Ovary (tissue), 9 donors: ENCODE results near the gene CDKAL1. TPM values are rescaled to one million over a fixed set of nuclear protein-coding genes. Genes with fewer than 3 reads are reported as not detected.

Experiments used
- DNase-seq, 5 donors: peaks; one replicate each; pipeline ENCODE4 v3.0.0-alpha.2; 2019 to 2020
- H3K27ac ChIP-seq, 2 donors: fragments of 200-600 bp; one replicate each; pipeline versions ENCODE4 v1.5.1 to v1.8.0; 2019 to 2022
- H3K27me3 ChIP-seq: fragments of 200-600 bp; one replicate; pipeline ENCODE4 v1.8.0; 2022
- H3K36me3 ChIP-seq: fragments of 200-600 bp; sonication (generic); one replicate; pipeline ENCODE4 v1.5.1; 2019
- H3K4me1 ChIP-seq: one replicate; pipeline ENCODE4 v1.8.1; 2013; ENCODE audit warnings: mild to moderate bottlenecking, moderate library complexity; ENCODE audit not compliant: insufficient read depth
- H3K4me3 ChIP-seq: fragments of 200-600 bp; sonication (generic); one replicate; pipeline ENCODE4 v1.5.1; 2017
- H3K9me3 ChIP-seq, 2 donors: fragments of 200-600 bp in 1 of 2; sonication (generic) in 1 of 2; one replicate each; pipeline versions ENCODE4 v1.5.1 to v1.8.1; 2013 to 2019; ENCODE audit warnings: mild to moderate bottlenecking in 1 of 2, moderate library complexity in 1 of 2
- CTCF ChIP-seq, 3 donors: fragments of 450-650 bp in 2 of 3; fragments of 200-600 bp in 1 of 3; IDR thresholded peaks; one replicate each; pipeline versions ENCODE4 v1.5.1 to v1.8.0; 2016 to 2022; ENCODE audit warnings: antibody characterized with exemption in 3 of 3, mild to moderate bottlenecking in 1 of 3
- EP300 ChIP-seq: sonication (generic); formaldehyde crosslinking; IDR thresholded peaks from one replicate; pipeline ENCODE4 v1.6.1; 2017; ENCODE audit warnings: antibody characterized with exemption
- POLR2A ChIP-seq: fragments of 450-650 bp; IDR thresholded peaks from one replicate; pipeline ENCODE4 v1.6.1; 2017; ENCODE audit warnings: antibody characterized with exemption, mild to moderate bottlenecking, moderate library complexity
- WGBS, 3 donors: extraction: QIAGEN DNeasy Blood & Tissue Kit in 1 of 3; methylation state at CpG; one replicate each; pipeline versions ENCODE4 v1.1.5 to v1.1.7; 2013 to 2017; 5-methylcytosine and 5-hydroxymethylcytosine counted together
- intact Hi-C, 4 donors: fragments of 100-400 bp; cut with DNase I; formaldehyde crosslinking; loops; one replicate each; pipeline versions ENCODE4 v1.11.0 to v1.15.1; 2022 to 2023
- polyA plus RNA-seq, 2 donors: library from polyadenylated mRNA; stranded (reverse); fragments of 200-250 nt in 1 of 2; fragments of 350-450 nt in 1 of 2; fragmentation: Illumina TruSeq in 1 of 2; extraction: RNeasy Lipid Tissue Mini Kit (QIAGEN cat#74804) in 1 of 2; gene quantifications; one replicate each; pipeline ENCODE4 v1.2.3, GENCODE V29; 2013 to 2014
- total RNA-seq, 7 donors: library from RNA; depleted of rRNA in 2 of 7; stranded (reverse); fragments of >200 nt in 2 of 7; fragmentation: NEBNext Ultra II Directional in 3 of 7; extraction: Animal tissue kit (Norgen Biotek cat#: 25700) in 3 of 7; gene quantifications; one replicate each; pipeline versions ENCODE4 v1.1.0 to v1.2.4, GENCODE V29; 2016 to 2023
- donor health status: DM: no; HTN: no; CAD: no; lungs with moderate emphysema.
- donor health status: DM: no; HTN: no; CAD: no.
- donor health status: Bipolar disorder and iron deficiency.
- donor health status: DM: yes; HTN: yes; CAD: no.
- donor health status: DM: no; HTN: no; CAD: no.
- donor health status: DM: yes; HTN: yes; CAD: no.

The CDKAL1 gene
- total and polyA plus RNA-seq, 9 donors, result 6.8 to 21.3 (median 18.9) TPM

GRCh38 chr6:20712011-20712410 lies 177.8 kb downstream of the CDKAL1 start:
- DNase-seq, result no peak
- Histone ChIP-seq H3K9me3 (no peaks in the 10 kb centered on the region), H3K27ac (no peak overlapping the region), H3K4me3 (no peak overlapping the region), H3K27me3 (no peaks in the 10 kb centered on the region), H3K36me3 (no peaks in the 10 kb centered on the region), H3K4me1 (no peaks in the 10 kb centered on the region)
- WGBS, 3 donors, result 68 to 80% (median 72%) methylated on average over 2 of the region's 2 CpGs
- TF ChIP-seq POLR2A, result no peak
- no peak for TF ChIP-seq EP300
- TF ChIP-seq CTCF (IDR thresholded peaks at IDR 0.05), result no peak
- intact Hi-C loops, result no loop called here

- Histone ChIP-seq H3K4me1 (no peaks in the 10 kb centered on the region), H3K9me3 (no peaks in the 10 kb centered on the region), H3K4me3 (no peak overlapping the region), H3K27me3 (no peaks in the 10 kb centered on the region), H3K27ac (no peak overlapping the region), H3K36me3 (no peaks in the 10 kb centered on the region)
- 61 to 66% (median 61%) methylated on average over 3 of the region's 3 CpGs for WGBS, 3 donors
- TF ChIP-seq POLR2A, result no peak
- TF ChIP-seq CTCF (IDR thresholded peaks at IDR 0.05), result no peak
- TF ChIP-seq EP300, result no peak
- intact Hi-C loops, result no loop called here
- DNase-seq, result no peak
Observed at GRCh38 chr6:20715135-20715806, 181.0 kb downstream of the CDKAL1 start.

GRCh38 chr6:20716865-20717264 lies 182.6 kb downstream of the CDKAL1 start:
- H3K27me3 ChIP-seq, result no peaks in the 10 kb centered on the region
- WGBS, 3 donors, result 66 to 93% (median 84%) methylated on average over 1 of the region's 1 CpG
- no peaks in the 10 kb centered on the region for H3K4me1 ChIP-seq
- H3K27ac ChIP-seq, result no peak overlapping the region
- H3K36me3 ChIP-seq, result no peaks in the 10 kb centered on the region
- TF ChIP-seq POLR2A (no peak), EP300 (no peak), CTCF (IDR thresholded peaks at IDR 0.05) (no peak)
- no peak for DNase-seq
- intact Hi-C loops, result no loop called here
- no peaks in the 10 kb centered on the region for H3K9me3 ChIP-seq
- no peak overlapping the region for H3K4me3 ChIP-seq

- no peak for TF ChIP-seq POLR2A
- H3K9me3 ChIP-seq, result no peaks in the 10 kb centered on the region
- no peak overlapping the region for H3K27ac ChIP-seq
- H3K4me1 ChIP-seq, result no peaks in the 10 kb centered on the region
- no peaks in the 10 kb centered on the region for H3K36me3 ChIP-seq
- intact Hi-C loops, result no loop called here
- no peaks in the 10 kb centered on the region for H3K27me3 ChIP-seq
- DNase-seq, result no peak
- H3K4me3 ChIP-seq, result no peak overlapping the region
Observed at GRCh38 chr6:20717743-20718142, 183.5 kb downstream of the CDKAL1 start.

GRCh38 chr6:20718705-20719653 lies 184.7 kb downstream of the CDKAL1 start:
- no peak overlapping the region for H3K4me3 ChIP-seq
- no peaks in the 10 kb centered on the region for H3K36me3 ChIP-seq
- H3K27ac ChIP-seq, result no peak overlapping the region
- no peaks in the 10 kb centered on the region for H3K27me3 ChIP-seq
- no peak for TF ChIP-seq POLR2A
- no peak for TF ChIP-seq EP300
- no peak for TF ChIP-seq CTCF (IDR thresholded peaks at IDR 0.05)
- no peaks in the 10 kb centered on the region for H3K4me1 ChIP-seq
- no peaks in the 10 kb centered on the region for H3K9me3 ChIP-seq
- DNase-seq, result no peak
- 62 to 71% (median 65%) methylated on average over 3 of the region's 3 CpGs for WGBS, 3 donors
- intact Hi-C loops, result no loop called here
